HepG2 (cell line): ENCODE results near the gene GAN. TPM values are rescaled to one million over a fixed set of nuclear protein-coding genes. Genes with fewer than 3 reads are reported as not detected.

ENCODE experiments used
- ATAC-seq: fragments of 200-7000 bp; cut with Tn5 transposase; 3 replicates; pipeline ENCODE4 v1.9.1; 2020; ENCODE audit warnings: mild to moderate bottlenecking, moderate library complexity
- BruUV-seq: library from RNA; stranded (reverse); fragments of 400-500 nt; replicated peaks from 2 replicates; lab custom pipeline; 2021; lab: Mats Ljungman, UMichigan
- CTCF ChIA-PET: fragments of 300-600 bp; formaldehyde crosslinking; extraction: SDS; loops from one replicate; lab custom pipeline; 2021; ENCODE audit warnings: low total read pairs, inconsistent platforms, low intra/inter-chr PET ratio; lab: Yijun Ruan, JAX
- POLR2A ChIA-PET: fragments of 350-600 bp; sonication (Branson Sonifier 250); formaldehyde crosslinking; loops from one replicate; lab custom pipeline; 2020; ENCODE audit warnings: antibody characterized with exemption, inconsistent platforms; lab: Yijun Ruan, JAX
- DNase-seq: peaks from one replicate; pipeline ENCODE4 v3.0.0-alpha.2; 2015; ENCODE audit warnings: low spot score
- FAIRE-seq: peaks from 3 replicates; lab custom pipeline; 2011; peaks lifted over from hg19 to GRCh38; lab: Jason Lieb, UNC
- H2AFZ ChIP-seq: one replicate; pipeline ENCODE4 v1.6.1; 2011; ENCODE audit warnings: low read length, inconsistent platforms
- H3K27ac ChIP-seq: fragments of 300-600 bp; 3 replicates; pipeline ENCODE4 v1.8.0; 2011; ENCODE audit warnings: mixed run types, mild to moderate bottlenecking, mixed read lengths, low read length, inconsistent platforms; ENCODE audit not compliant: insufficient read depth; ENCODE audit errors: extremely low read length
- H3K27me3 ChIP-seq, 2 experiments: fragments of 200-600 bp in 1 of 2; 2 replicates in 1 of 2; 3 replicates in 1 of 2; pipeline versions ENCODE4 v1.6.0 to v1.8.0; 2011; ENCODE audit warnings: low read length in 2 of 2, mild to moderate bottlenecking in 2 of 2, moderate library complexity in 2 of 2, inconsistent platforms in 1 of 2; ENCODE audit not compliant: insufficient read depth in 2 of 2, control insufficient read depth in 1 of 2
- H3K36me3 ChIP-seq, 2 experiments: fragments of 200-600 bp in 1 of 2; replicated peaks in 1 of 2; 2 replicates in 1 of 2; 3 replicates in 1 of 2; pipeline versions ENCODE4 v1.5.1 to v1.8.0; 2011; ENCODE audit warnings: low read length in 2 of 2, inconsistent platforms in 1 of 2; ENCODE audit not compliant: insufficient read depth in 2 of 2, control insufficient read depth in 1 of 2
- H3K4me1 ChIP-seq: 2 replicates; pipeline ENCODE4 v1.5.1; 2012; ENCODE audit warnings: low read length, inconsistent platforms; ENCODE audit not compliant: insufficient read depth
- H3K4me2 ChIP-seq: 2 replicates; pipeline ENCODE4 v1.6.0; 2011; ENCODE audit warnings: low read depth, low read length, inconsistent platforms
- H3K4me3 ChIP-seq, 3 experiments: fragments of 200-600 bp in 1 of 3; sonication (generic), shearing (Covaris generic) in 1 of 3; replicated peaks in 1 of 3; 2 replicates each; pipeline ENCODE4 v1.5.1; 2011 to 2016; ENCODE audit warnings: low read length in 3 of 3, inconsistent platforms in 2 of 3, low read depth in 2 of 3, mild to moderate bottlenecking in 2 of 3, control low read depth in 1 of 3, mixed read lengths in 1 of 3; ENCODE audit not compliant: insufficient read depth in 1 of 3
- H3K79me2 ChIP-seq: one replicate; pipeline ENCODE4 v1.6.1; 2011; ENCODE audit warnings: low read length, inconsistent platforms; ENCODE audit not compliant: insufficient read depth
- H3K9ac ChIP-seq: 2 replicates; pipeline ENCODE4 v1.6.0; 2011; ENCODE audit warnings: mild to moderate bottlenecking, low read depth, low read length, inconsistent platforms; ENCODE audit not compliant: insufficient read depth
- H3K9me3 ChIP-seq: 2 replicates; pipeline ENCODE4 v1.5.1; 2012; ENCODE audit warnings: mild to moderate bottlenecking, low read length
- H4K20me1 ChIP-seq: 2 replicates; pipeline ENCODE4 v1.6.0; 2011; ENCODE audit warnings: inconsistent platforms, mild to moderate bottlenecking, low read length, moderate library complexity; ENCODE audit not compliant: insufficient read depth
- SALL2 ChIP-seq: sonication (generic); formaldehyde crosslinking; IDR thresholded peaks from 2 replicates; pipeline ENCODE4 v1.8.1; 2023; ENCODE audit warnings: mild to moderate bottlenecking, missing genetic modification reagents, inconsistent platforms
- ZNF790 ChIP-seq: sonication (generic); formaldehyde crosslinking; IDR thresholded peaks from 2 replicates; pipeline ENCODE4 v1.8.0; 2022; ENCODE audit warnings: missing genetic modification reagents, mild to moderate bottlenecking, borderline replicate concordance
- ZSCAN21 ChIP-seq: sonication (generic); formaldehyde crosslinking; IDR thresholded peaks from 2 replicates; pipeline ENCODE4 v1.8.0; 2022; ENCODE audit warnings: mild to moderate bottlenecking, missing genetic modification reagents, moderate library complexity, borderline replicate concordance
- WGBS: methylation state at CpG from one replicate; pipeline ENCODE4 v1.1.6; 2017; ENCODE audit warnings: low lambda C conversion rate; 5-methylcytosine and 5-hydroxymethylcytosine counted together
- in situ Hi-C: cut with HindIII; loops from 2 replicates; pipeline ENCODE4 v1.10.0; 2017; ENCODE audit warnings: low pct_unique_long_range_greater_than_20kb; ENCODE audit not compliant: extremely low pct_ligation_motif_present
- intact Hi-C: fragments of 100-400 bp; cut with micrococcal nuclease; formaldehyde crosslinking; loops from one replicate; pipeline ENCODE4 v1.10.0; 2022; ENCODE audit not compliant: unreplicated experiment
- polyA plus RNA-seq, 8 experiments: library from polyadenylated mRNA; depleted of rRNA in 3 of 8; stranded (reverse) in 7 of 8; unstranded in 1 of 8; fragments of >200 nt; fragmentation: Illumina TruSeq in 4 of 8; extraction: Trizol in 4 of 8; gene quantifications; 2 replicates each; pipeline versions ENCODE4 v1.2.1 to v1.2.3, GENCODE V29; 2011 to 2016; ENCODE audit warnings: low read depth in 4 of 8, missing spikeins in 1 of 8, mixed read lengths in 1 of 8; ENCODE audit not compliant: insufficient read depth in 1 of 8
- total RNA-seq, 5 experiments: library from RNA; depleted of rRNA; stranded (reverse); fragments of >200 nt; fragmentation: Illumina TruSeq; extraction: Trizol; gene quantifications; 2 replicates each; pipeline ENCODE4 v1.2.3, GENCODE V29; 2016; ENCODE audit warnings: low read depth in 1 of 5
- TF ChIP-seq, protein P1 (sequence below): sonication (generic); formaldehyde crosslinking; IDR thresholded peaks from 2 replicates; pipeline ENCODE4 v1.4.0; 2020; ENCODE audit warnings: mild to moderate bottlenecking, missing genetic modification reagents, borderline replicate concordance
- TF ChIP-seq, protein P2 (sequence below): sonication (generic); formaldehyde crosslinking; IDR thresholded peaks from 2 replicates; pipeline ENCODE4 v1.5.0; 2020; ENCODE audit warnings: missing genetic modification reagents
- TF ChIP-seq, protein P3 (sequence below): sonication (generic); formaldehyde crosslinking; IDR thresholded peaks from 2 replicates; pipeline ENCODE4 v1.4.0; 2020; ENCODE audit warnings: missing genetic modification reagents, low read depth, mild to moderate bottlenecking, borderline replicate concordance

GAN gene
- total and polyA plus RNA-seq, 2 of the 13 experiments (the other 11 are each of a cell fraction or from before 2014, with no cell fraction given): 4.3 to 11.0 TPM

DNA sequence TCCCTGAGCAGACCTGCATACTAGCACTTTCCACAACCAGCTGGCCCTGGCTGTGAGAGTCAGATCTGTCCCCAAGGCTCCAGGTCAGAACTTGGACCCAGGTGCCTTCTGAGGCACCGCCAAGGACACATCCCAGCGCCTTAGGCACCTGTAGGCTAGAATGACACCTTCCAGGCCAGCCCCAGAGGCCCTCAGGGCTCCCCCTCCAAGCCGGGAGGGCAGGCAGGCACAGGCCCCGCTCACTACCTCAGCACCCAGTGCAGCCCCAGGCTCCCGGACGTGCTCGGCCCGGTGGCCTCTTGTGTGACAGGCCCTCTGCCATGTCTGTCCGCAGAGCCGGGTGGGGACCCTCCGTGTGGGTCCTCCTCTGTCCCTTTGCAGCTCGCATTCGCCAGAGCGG is 73.6 kb downstream of the GAN start:
- intact Hi-C loops (no loop called here), in situ Hi-C loops (no loop called here)
- Histone ChIP-seq H3K36me3 (peaks cover 2 to 17% of the 10 kb centered on the region in 2 experiments; a peak in 3 of 5 replicates), H3K9me3 (no peaks in the 10 kb centered on the region), H3K4me2 (no peak overlapping the region), H3K4me3 (no peak overlapping the region), H2AFZ (no peak overlapping the region), H3K79me2 (no peaks in the 10 kb centered on the region), H3K27me3 (no peaks in the 10 kb centered on the region), H3K9ac (no peak overlapping the region), H3K4me1 (no peaks in the 10 kb centered on the region), H3K27ac (no peak overlapping the region), H4K20me1 (no peaks in the 10 kb centered on the region)
- no peak for FAIRE-seq
- WGBS: 91% methylated on average over 9 of the region's 14 CpGs
- ChIA-PET POLR2A (no interaction called here), CTCF (no interaction called here)
- TF ChIP-seq ZNF790 (CRISPR knock-in tag) (no peak), ZSCAN21 (CRISPR knock-in tag) (no peak), SALL2 (CRISPR knock-in tag) (no peak)
- TF ChIP-seq, protein P1, sequence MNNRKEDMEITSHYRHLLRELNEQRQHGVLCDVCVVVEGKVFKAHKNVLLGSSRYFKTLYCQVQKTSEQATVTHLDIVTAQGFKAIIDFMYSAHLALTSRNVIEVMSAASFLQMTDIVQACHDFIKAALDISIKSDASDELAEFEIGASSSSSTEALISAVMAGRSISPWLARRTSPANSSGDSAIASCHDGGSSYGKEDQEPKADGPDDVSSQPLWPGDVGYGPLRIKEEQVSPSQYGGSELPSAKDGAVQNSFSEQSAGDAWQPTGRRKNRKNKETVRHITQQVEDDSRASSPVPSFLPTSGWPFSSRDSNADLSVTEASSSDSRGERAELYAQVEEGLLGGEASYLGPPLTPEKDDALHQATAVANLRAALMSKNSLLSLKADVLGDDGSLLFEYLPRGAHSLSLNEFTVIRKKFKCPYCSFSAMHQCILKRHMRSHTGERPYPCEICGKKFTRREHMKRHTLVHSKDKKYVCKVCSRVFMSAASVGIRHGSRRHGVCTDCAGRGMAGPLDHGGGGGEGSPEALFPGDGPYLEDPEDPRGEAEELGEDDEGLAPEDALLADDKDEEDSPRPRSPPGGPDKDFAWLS (CRISPR knock-in tag): no peak
- TF ChIP-seq, protein P2, sequence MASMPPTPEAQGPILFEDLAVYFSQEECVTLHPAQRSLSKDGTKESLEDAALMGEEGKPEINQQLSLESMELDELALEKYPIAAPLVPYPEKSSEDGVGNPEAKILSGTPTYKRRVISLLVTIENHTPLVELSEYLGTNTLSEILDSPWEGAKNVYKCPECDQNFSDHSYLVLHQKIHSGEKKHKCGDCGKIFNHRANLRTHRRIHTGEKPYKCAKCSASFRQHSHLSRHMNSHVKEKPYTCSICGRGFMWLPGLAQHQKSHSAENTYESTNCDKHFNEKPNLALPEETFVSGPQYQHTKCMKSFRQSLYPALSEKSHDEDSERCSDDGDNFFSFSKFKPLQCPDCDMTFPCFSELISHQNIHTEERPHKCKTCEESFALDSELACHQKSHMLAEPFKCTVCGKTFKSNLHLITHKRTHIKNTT: no peak
- TF ChIP-seq, protein P3, sequence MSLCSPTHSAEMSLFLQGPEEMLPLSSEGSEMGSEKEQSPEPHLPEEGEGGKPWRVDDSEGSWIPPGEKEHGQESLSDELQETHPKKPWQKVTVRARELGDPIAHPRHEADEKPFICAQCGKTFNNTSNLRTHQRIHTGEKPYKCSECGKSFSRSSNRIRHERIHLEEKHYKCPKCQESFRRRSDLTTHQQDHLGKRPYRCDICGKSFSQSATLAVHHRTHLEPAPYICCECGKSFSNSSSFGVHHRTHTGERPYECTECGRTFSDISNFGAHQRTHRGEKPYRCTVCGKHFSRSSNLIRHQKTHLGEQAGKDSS: no peak
- DNase-seq: no peak
- no peak for ATAC-seq
- BruUV-seq: no TSS peak
